Uterus (tissue), 4 donors: ENCODE results near the gene DRG2. TPM values are rescaled to one million over a fixed set of nuclear protein-coding genes. Genes with fewer than 3 reads are reported as not detected.

Source experiments
- DNase-seq, 2 donors: peaks; one replicate each; pipeline ENCODE4 v3.0.0-alpha.2; 2019 to 2020
- H3K27ac ChIP-seq, 2 donors: fragments of 200-600 bp; sonication (generic); 1 replicate in 1 of 2; 2 replicates in 1 of 2; pipeline ENCODE4 v1.5.1; 2016 to 2018
- H3K27me3 ChIP-seq, 2 donors: fragments of 200-600 bp; sonication (generic); one replicate each; pipeline ENCODE4 v1.5.1; 2018 to 2019; ENCODE audit warnings: control low read depth in 1 of 2
- H3K36me3 ChIP-seq, 2 donors: fragments of 200-600 bp; sonication (generic); one replicate each; pipeline ENCODE4 v1.5.1; 2019; ENCODE audit warnings: control low read depth in 1 of 2
- H3K4me1 ChIP-seq, 2 donors: fragments of 200-600 bp; sonication (generic); one replicate each; pipeline ENCODE4 v1.5.1; 2018 to 2019; ENCODE audit warnings: control low read depth in 1 of 2
- H3K4me3 ChIP-seq, 2 donors: fragments of 200-600 bp; sonication (generic); 1 replicate in 1 of 2; 2 replicates in 1 of 2; pipeline ENCODE4 v1.5.1; 2018 to 2019; ENCODE audit warnings: mild to moderate bottlenecking in 1 of 2
- H3K9me3 ChIP-seq, 2 donors: fragments of 200-600 bp; sonication (generic); one replicate each; pipeline ENCODE4 v1.5.1; 2019; ENCODE audit warnings: control low read depth in 1 of 2
- CTCF ChIP-seq, 4 experiments: fragments of 200-600 bp in 2 of 4; fragments of 450-650 bp in 2 of 4; sonication (generic) in 2 of 4; IDR thresholded peaks; one replicate each; pipeline ENCODE4 v1.5.1; 2016 to 2019; ENCODE audit warnings: antibody characterized with exemption in 4 of 4, mild to moderate bottlenecking in 2 of 4, moderate library complexity in 1 of 4
- POLR2A ChIP-seq, 2 donors: fragments of 450-650 bp; IDR thresholded peaks; one replicate each; pipeline ENCODE4 v1.6.1; 2016; ENCODE audit warnings: antibody characterized with exemption in 2 of 2, mild to moderate bottlenecking in 1 of 2, moderate library complexity in 1 of 2
- intact Hi-C: fragments of 100-400 bp; cut with DNase I; formaldehyde crosslinking; loops from one replicate; pipeline ENCODE4 v1.15.1; 2023; ENCODE audit warnings: low total_unique reads
- total RNA-seq, 4 donors: library from RNA; depleted of rRNA in 3 of 4; stranded (reverse); fragments of >200 nt in 3 of 4; gene quantifications; one replicate each; pipeline versions ENCODE4 v1.1.0 to v1.2.4, GENCODE V29; 2014 to 2023
- donor health status: DM: yes; HTN: yes; CAD: no.

Gene DRG2
- total RNA-seq, 4 donors from 2014 or later = 33.0 to 45.6 (median 41.4) TPM

GRCh38 chr17:18107971-18108370 is 20.2 kb downstream of the DRG2 start:
- no peaks in the 10 kb centered on the region for H3K27me3 ChIP-seq
- H3K36me3 ChIP-seq = no peaks in the 10 kb centered on the region
- TF ChIP-seq CTCF (IDR thresholded peaks at IDR 0.05) (no peak), POLR2A (IDR thresholded peaks at IDR 0.05) (no peak)
- H3K4me3 ChIP-seq = no peak overlapping the region
- intact Hi-C loops = no loop called here
- no peaks in the 10 kb centered on the region for H3K9me3 ChIP-seq
- H3K27ac ChIP-seq = no peak overlapping the region
- DNase-seq = no peak
- H3K4me1 ChIP-seq = no peaks in the 10 kb centered on the region

GRCh38 chr17:18108401-18109312 is 20.9 kb downstream of the DRG2 start, which contains the start of gene MYO15A:
Gene MYO15A (plus strand): TSS chr17:18108756. CDS start chr17:18118801, 10,045 bp downstream.
- intact Hi-C loops = no loop called here
- Histone ChIP-seq H3K27ac (no peak within 1 kb of the TSS), H3K4me1 (no peaks in the 10 kb centered on the region), H3K36me3 (no peaks in the 10 kb centered on the region), H3K4me3 (no peak within 1 kb of the TSS), H3K9me3 (no peaks in the 10 kb centered on the region), H3K27me3 (no peaks in the 10 kb centered on the region)
- no peak for DNase-seq
- TF ChIP-seq POLR2A (IDR thresholded peaks at IDR 0.05) (no peak), CTCF (IDR thresholded peaks at IDR 0.05) (no peak)

GRCh38 chr17:18109935-18110485 is 22.3 kb downstream of the DRG2 start:
- DNase-seq = no peak
- TF ChIP-seq POLR2A (IDR thresholded peaks at IDR 0.05) (no peak), CTCF (IDR thresholded peaks at IDR 0.05) (no peak)
- Histone ChIP-seq H3K27me3 (no peaks in the 10 kb centered on the region), H3K4me1 (no peaks in the 10 kb centered on the region), H3K9me3 (no peaks in the 10 kb centered on the region), H3K4me3 (no peak overlapping the region), H3K36me3 (no peaks in the 10 kb centered on the region), H3K27ac (no peak overlapping the region)
- intact Hi-C loops = no loop called here

GRCh38 chr17:18110636-18111145 is 22.9 kb downstream of the DRG2 start:
- Histone ChIP-seq H3K27ac (no peak overlapping the region), H3K36me3 (no peaks in the 10 kb centered on the region), H3K27me3 (no peaks in the 10 kb centered on the region), H3K4me3 (no peak overlapping the region), H3K9me3 (no peaks in the 10 kb centered on the region), H3K4me1 (no peaks in the 10 kb centered on the region)
- TF ChIP-seq CTCF (IDR thresholded peaks at IDR 0.05) = no peak
- no peak for TF ChIP-seq POLR2A (IDR thresholded peaks at IDR 0.05)
- DNase-seq = no peak
- intact Hi-C loops = no loop called here
